Activated T-helper 2 cell treated with anti-CD3 and anti-CD28 coated beads, Interferon-gamma antibody, Interleukin-2, Interleukin-4, amounts not matched to agents 10 μg/mL and 5 μg/mL and 100 μg/mL, durations not matched to agents 14 hours and 24 hours and 36 hours (primary cell): Measurements from ENCODE around the gene GNPTG. TPM values are rescaled to one million over a fixed set of nuclear protein-coding genes. Genes with fewer than 3 reads are reported as not detected.
A peak's percentile ranks its signal among the peaks of the same experiment; 100 is the strongest.

Experiments
- DNase-seq: peaks from one replicate; pipeline ENCODE4 v3.0.0; 2021; ENCODE audit warnings: low spot score
- H3K27ac Mint-ChIP-seq: one replicate; pipeline ENCODE4 v1.8.0; 2021; ENCODE audit warnings: mixed read lengths
- H3K27me3 Mint-ChIP-seq: one replicate; pipeline ENCODE4 v1.8.0; 2021; ENCODE audit warnings: low read depth, mixed read lengths
- H3K36me3 Mint-ChIP-seq: one replicate; pipeline ENCODE4 v1.8.0; 2021; ENCODE audit warnings: low read depth, mixed read lengths
- H3K4me1 Mint-ChIP-seq: one replicate; pipeline ENCODE4 v1.8.0; 2021; ENCODE audit warnings: low read depth, mixed read lengths
- H3K4me3 Mint-ChIP-seq: one replicate; pipeline ENCODE4 v1.8.0; 2021; ENCODE audit warnings: low read depth, mild to moderate bottlenecking, moderate library complexity, mixed read lengths
- H3K9me3 Mint-ChIP-seq: one replicate; pipeline ENCODE4 v1.8.0; 2021; ENCODE audit warnings: mixed read lengths
- intact Hi-C: fragments of 100-400 bp; cut with micrococcal nuclease; formaldehyde crosslinking; loops from one replicate; pipeline ENCODE4 v1.15.1; 2023
- total RNA-seq: library from RNA; stranded (reverse); gene quantifications from 2 replicates; pipeline ENCODE4 v1.2.3, GENCODE V29; 2022

GNPTG gene
- total RNA-seq, 1 donor from 2014 or later = 24.1 TPM

- H3K9me3 Mint-ChIP-seq = no peaks in the 10 kb centered on the region
- no peaks in the 10 kb centered on the region for H3K27me3 Mint-ChIP-seq
- H3K36me3 Mint-ChIP-seq = peaks cover 30% of the 10 kb centered on the region
- peak; percentile 59 for DNase-seq
- H3K27ac Mint-ChIP-seq = no peak overlapping the region
- H3K4me3 Mint-ChIP-seq = no peak overlapping the region
- no peaks in the 10 kb centered on the region for H3K4me1 Mint-ChIP-seq
- intact Hi-C loops = no loop called here
Measured at GRCh38 chr16:1363501-1364041, 11.8 kb downstream of the GNPTG start.

DNA sequence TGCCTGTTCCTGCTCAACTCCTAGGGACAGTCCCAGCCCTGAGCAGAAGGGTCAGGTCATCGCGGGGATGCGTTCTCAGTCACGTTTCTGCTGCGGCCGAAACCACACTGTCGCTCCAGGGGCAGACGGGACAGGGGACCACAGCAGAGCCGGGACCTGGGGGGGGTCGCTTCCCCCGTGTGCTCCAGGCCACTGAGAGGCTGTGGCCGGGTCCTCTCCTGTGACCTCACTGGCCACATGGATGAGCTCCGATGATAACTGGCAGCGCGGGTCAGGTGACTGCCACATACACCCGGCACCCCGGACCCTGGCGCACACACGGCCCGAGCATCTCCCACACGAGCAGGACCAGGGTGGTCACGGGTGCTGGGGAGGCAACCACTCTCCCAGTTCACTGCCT lies 12.8 kb downstream of the GNPTG start:
- H3K27ac Mint-ChIP-seq = no peak overlapping the region
- H3K9me3 Mint-ChIP-seq = no peaks in the 10 kb centered on the region
- no peaks in the 10 kb centered on the region for H3K4me1 Mint-ChIP-seq
- no peak overlapping the region for H3K4me3 Mint-ChIP-seq
- peaks cover 30% of the 10 kb centered on the region for H3K36me3 Mint-ChIP-seq
- intact Hi-C loops = no loop called here
- DNase-seq = no peak
- no peaks in the 10 kb centered on the region for H3K27me3 Mint-ChIP-seq

- no peaks in the 10 kb centered on the region for H3K9me3 Mint-ChIP-seq
- no peak for DNase-seq
- no peak overlapping the region for H3K27ac Mint-ChIP-seq
- H3K36me3 Mint-ChIP-seq = peaks cover 22% of the 10 kb centered on the region
- no peaks in the 10 kb centered on the region for H3K27me3 Mint-ChIP-seq
- H3K4me1 Mint-ChIP-seq = no peaks in the 10 kb centered on the region
- intact Hi-C loops = no loop called here
- H3K4me3 Mint-ChIP-seq = no peak overlapping the region
Measured at GRCh38 chr16:1366060-1366711, 14.5 kb downstream of the GNPTG start.

DNA sequence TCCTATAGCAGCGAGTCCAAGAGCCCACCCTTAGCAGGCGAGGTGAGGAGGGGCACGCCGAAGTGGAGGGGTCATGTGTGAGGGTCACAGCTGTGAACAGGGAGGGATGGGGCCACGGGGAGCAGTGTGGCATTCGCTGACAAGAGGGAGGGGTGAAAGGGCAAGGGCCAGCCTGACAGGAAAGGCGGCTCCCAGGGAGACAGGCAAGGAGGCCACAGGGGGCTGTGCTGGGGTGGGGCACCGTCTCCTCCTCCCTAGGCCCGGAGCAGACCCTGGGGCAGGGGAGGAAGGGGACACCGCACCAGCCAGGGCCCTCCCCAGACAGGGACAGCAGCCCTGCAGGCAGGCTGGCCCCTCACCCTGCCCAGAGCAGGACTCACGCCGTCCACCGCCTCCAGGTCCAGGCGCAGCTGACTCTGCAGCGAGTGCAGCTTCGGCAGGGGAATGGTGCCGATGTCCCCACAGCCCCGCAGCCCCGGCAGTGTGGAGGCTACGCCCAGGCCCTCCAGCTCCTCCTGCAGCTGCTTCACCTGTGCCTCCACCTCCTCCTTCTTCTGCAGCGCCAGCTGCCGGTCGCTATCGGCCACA lies 15.1 kb downstream of the GNPTG start:
- H3K27me3 Mint-ChIP-seq = no peaks in the 10 kb centered on the region
- no peaks in the 10 kb centered on the region for H3K9me3 Mint-ChIP-seq
- no peak overlapping the region for H3K4me3 Mint-ChIP-seq
- H3K27ac Mint-ChIP-seq = no peak overlapping the region
- intact Hi-C loops = no loop called here
- H3K36me3 Mint-ChIP-seq = peaks cover 22% of the 10 kb centered on the region
- no peak for DNase-seq
- no peaks in the 10 kb centered on the region for H3K4me1 Mint-ChIP-seq

GRCh38 chr16:1367486-1368174 lies 15.9 kb downstream of the GNPTG start:
- no peak overlapping the region for H3K27ac Mint-ChIP-seq
- intact Hi-C loops = no loop called here
- no peaks in the 10 kb centered on the region for H3K27me3 Mint-ChIP-seq
- no peaks in the 10 kb centered on the region for H3K4me1 Mint-ChIP-seq
- no peak overlapping the region for H3K4me3 Mint-ChIP-seq
- H3K36me3 Mint-ChIP-seq = peaks cover 20% of the 10 kb centered on the region
- no peak for DNase-seq
- H3K9me3 Mint-ChIP-seq = no peaks in the 10 kb centered on the region

GRCh38 chr16:1371054-1371978 lies 19.6 kb downstream of the GNPTG start:
- H3K9me3 Mint-ChIP-seq = no peaks in the 10 kb centered on the region
- peaks cover 3% of the 10 kb centered on the region for H3K36me3 Mint-ChIP-seq

GRCh38 chr16:1372292-1372950 lies 20.7 kb downstream of the GNPTG start:
- H3K27me3 Mint-ChIP-seq = no peaks in the 10 kb centered on the region
- no peak overlapping the region for H3K27ac Mint-ChIP-seq
- no peak for DNase-seq
- intact Hi-C loops = no loop called here
- no peaks in the 10 kb centered on the region for H3K4me1 Mint-ChIP-seq
- H3K4me3 Mint-ChIP-seq = no peak overlapping the region
- peaks cover 3% of the 10 kb centered on the region for H3K36me3 Mint-ChIP-seq
- H3K9me3 Mint-ChIP-seq = no peaks in the 10 kb centered on the region

More at GRCh38 chr16:1371054-1371978, 19.6 kb downstream of the GNPTG start:
- DNase-seq = no peak
- H3K4me1 Mint-ChIP-seq = no peaks in the 10 kb centered on the region
- H3K27me3 Mint-ChIP-seq = no peaks in the 10 kb centered on the region
- no peak overlapping the region for H3K27ac Mint-ChIP-seq
- intact Hi-C loops = no loop called here
- H3K4me3 Mint-ChIP-seq = no peak overlapping the region

GRCh38 chr16:1374418-1375297 lies 22.9 kb downstream of the GNPTG start:
- intact Hi-C loops = no loop called here
- no peak overlapping the region for H3K4me3 Mint-ChIP-seq
- no peak overlapping the region for H3K27ac Mint-ChIP-seq
- peaks cover 3% of the 10 kb centered on the region for H3K36me3 Mint-ChIP-seq
- DNase-seq = no peak
- no peaks in the 10 kb centered on the region for H3K27me3 Mint-ChIP-seq
- no peaks in the 10 kb centered on the region for H3K9me3 Mint-ChIP-seq
- peaks cover 10% of the 10 kb centered on the region for H3K4me1 Mint-ChIP-seq

GRCh38 chr16:1375298-1375640 lies 23.5 kb downstream of the GNPTG start:
- intact Hi-C loops = no loop called here
- peaks cover 12% of the 10 kb centered on the region for H3K4me1 Mint-ChIP-seq
- H3K27ac Mint-ChIP-seq = no peak overlapping the region
- no peaks in the 10 kb centered on the region for H3K9me3 Mint-ChIP-seq
- DNase-seq = no peak
- no peaks in the 10 kb centered on the region for H3K27me3 Mint-ChIP-seq
- H3K36me3 Mint-ChIP-seq = peaks cover 3% of the 10 kb centered on the region
- H3K4me3 Mint-ChIP-seq = no peak overlapping the region

GRCh38 chr16:1375741-1376410 lies 24.1 kb downstream of the GNPTG start:
- Mint-ChIP-seq H3K27ac (no peak overlapping the region), H3K27me3 (no peaks in the 10 kb centered on the region), H3K4me1 (peaks cover 12% of the 10 kb centered on the region), H3K4me3 (no peak overlapping the region), H3K36me3 (peaks cover 3% of the 10 kb centered on the region), H3K9me3 (no peaks in the 10 kb centered on the region)
- intact Hi-C loops = no loop called here
- DNase-seq = no peak

GRCh38 chr16:1377406-1378010 lies 25.8 kb downstream of the GNPTG start:
- intact Hi-C loops = loop anchor here (2.0 kb wide), 1 partner anchor 69 kb away; the partner anchor contains the start of gene UBE2I
- Mint-ChIP-seq H3K27me3 (no peaks in the 10 kb centered on the region), H3K27ac (no peak overlapping the region), H3K4me1 (peaks cover 12% of the 10 kb centered on the region), H3K4me3 (peak overlapping the region; percentile 88), H3K36me3 (peaks cover 8% of the 10 kb centered on the region), H3K9me3 (no peaks in the 10 kb centered on the region)
- DNase-seq = no peak
